GM12878 (cell line): Measurements from ENCODE around the gene LY6G5C. TPM values are rescaled to one million over a fixed set of nuclear protein-coding genes. Genes with fewer than 3 reads are reported as not detected.
"Not testable (repeated sequence)": the region's sequence is repeated elsewhere in the genome, so short reads cannot be mapped to it uniquely, and the experiment has no call there.

Source experiments
- ATAC-seq: fragments of 200-7000 bp; cut with Tn5 transposase; 3 replicates; pipeline ENCODE4 v1.9.1; 2020; ENCODE audit warnings: mild to moderate bottlenecking, moderate library complexity
- BruUV-seq: library from RNA; stranded (reverse); fragments of 400-500 nt; replicated peaks from 2 replicates; lab custom pipeline; 2021; lab: Mats Ljungman, UMichigan
- CTCF ChIA-PET: fragments of 300-600 bp; sonication (Branson Sonifier 250); formaldehyde crosslinking; extraction: SDS; loops from one replicate; lab custom pipeline; 2021; ENCODE audit warnings: inconsistent platforms; lab: Yijun Ruan, JAX
- POLR2A ChIA-PET: fragments of 350-600 bp; formaldehyde crosslinking; extraction: SDS; loops from one replicate; lab custom pipeline; 2021; ENCODE audit warnings: inconsistent platforms; lab: Charles Lee
- RAD21 ChIA-PET: fragments of 300-600 bp; sonication (Branson Sonifier 250); formaldehyde crosslinking; loops from one replicate; lab custom pipeline; 2023; ENCODE audit warnings: antibody characterized with exemption; ENCODE audit not compliant: unreplicated experiment; lab: Charles Lee
- SMC1A ChIA-PET: fragments of 300-600 bp; sonication (Branson Sonifier 250); formaldehyde crosslinking; loops from one replicate; lab custom pipeline; 2023; ENCODE audit not compliant: unreplicated experiment, uncharacterized antibody; lab: Charles Lee
- DNase-seq: peaks from one replicate; pipeline ENCODE4 v3.0.0-alpha.2; 2011; ENCODE audit warnings: low read depth, low spot score
- FAIRE-seq: peaks from 3 replicates; lab custom pipeline; 2011; peaks lifted over from hg19 to GRCh38; lab: Jason Lieb, UNC
- H2AFZ ChIP-seq: 2 replicates; pipeline ENCODE4 v1.6.0; 2011; ENCODE audit warnings: low read depth, low read length, control low read depth; ENCODE audit not compliant: control insufficient read depth
- H3K27ac ChIP-seq: 2 replicates; pipeline ENCODE4 v1.5.1; 2011; ENCODE audit warnings: control low read depth; ENCODE audit not compliant: control insufficient read depth, insufficient read depth
- H3K27me3 ChIP-seq, 2 experiments: replicated peaks in 1 of 2; 2 replicates each; pipeline versions ENCODE4 v1.6.0 to v1.6.1; 2011; ENCODE audit warnings: low read length in 1 of 2; ENCODE audit not compliant: control insufficient read depth in 2 of 2, insufficient read depth in 2 of 2
- H3K36me3 ChIP-seq, 2 experiments: 2 replicates each; pipeline ENCODE4 v1.5.1; 2011; ENCODE audit warnings: low read length in 1 of 2; ENCODE audit not compliant: control insufficient read depth in 2 of 2, insufficient read depth in 2 of 2
- H3K4me1 ChIP-seq: 2 replicates; pipeline ENCODE4 v1.6.1; 2011; ENCODE audit warnings: mild to moderate bottlenecking, low read length, moderate library complexity, mixed read lengths; ENCODE audit not compliant: control insufficient read depth, insufficient read depth
- H3K4me2 ChIP-seq: 2 replicates; pipeline ENCODE4 v1.6.0; 2011; ENCODE audit warnings: control low read depth; ENCODE audit not compliant: control insufficient read depth, insufficient read depth
- H3K4me3 ChIP-seq: fragments of 200-600 bp; sonication (generic); 2 replicates; pipeline ENCODE4 v1.5.1; 2016
- H3K79me2 ChIP-seq: 2 replicates; pipeline ENCODE4 v1.6.0; 2011; ENCODE audit warnings: low read length; ENCODE audit not compliant: control insufficient read depth, insufficient read depth
- H3K9ac ChIP-seq: 2 replicates; pipeline ENCODE4 v1.8.0; 2011; ENCODE audit warnings: low read length, control low read depth, mixed read lengths; ENCODE audit not compliant: control insufficient read depth, insufficient read depth
- H3K9me3 ChIP-seq: replicated peaks from 3 replicates; pipeline ENCODE4 v1.5.1; 2011; ENCODE audit warnings: mild to moderate bottlenecking, low read length; ENCODE audit not compliant: control insufficient read depth, insufficient read depth
- H4K20me1 ChIP-seq: 2 replicates; pipeline ENCODE4 v1.6.0; 2011; ENCODE audit not compliant: control insufficient read depth, insufficient read depth
- BRCA1 ChIP-seq: IDR thresholded peaks from 2 replicates; pipeline ENCODE4 v1.6.1; 2011; ENCODE audit warnings: low read depth, low read length, improper control_type of control experiment
- EZH2 ChIP-seq: IDR thresholded peaks from 2 replicates; pipeline ENCODE4 v1.6.1; 2012; ENCODE audit warnings: low read depth, mild to moderate bottlenecking, control low read depth, inconsistent platforms, low read length, borderline replicate concordance; ENCODE audit not compliant: control insufficient read depth
- HDAC6 ChIP-seq: fragments of 200-600 bp; sonication (generic); IDR thresholded peaks from one replicate; pipeline ENCODE4 v1.8.0; 2017; ENCODE audit warnings: antibody characterized with exemption; ENCODE audit not compliant: unreplicated experiment
- MEF2A ChIP-seq: IDR thresholded peaks from 2 replicates; pipeline ENCODE4 v1.6.1; 2011; ENCODE audit warnings: low read depth, mild to moderate bottlenecking, low read length, moderate library complexity; ENCODE audit not compliant: insufficient read depth
- RAD21 ChIP-seq: IDR thresholded peaks from 2 replicates; pipeline ENCODE4 v1.6.1; 2011; ENCODE audit warnings: mild to moderate bottlenecking, low read depth, low read length, moderate library complexity; ENCODE audit not compliant: insufficient read depth
- RCOR1 ChIP-seq: conservative IDR thresholded peaks from 2 replicates; pipeline ENCODE4 v1.6.1; 2012; ENCODE audit warnings: low read depth, low read length, improper control_type of control experiment
- TARDBP ChIP-seq: IDR thresholded peaks from 2 replicates; pipeline ENCODE4 v1.6.1; 2016; ENCODE audit warnings: borderline replicate concordance
- USF2 ChIP-seq: IDR thresholded peaks from 2 replicates; pipeline ENCODE4 v1.6.1; 2011; ENCODE audit warnings: low read depth, low read length, improper control_type of control experiment, borderline replicate concordance
- ZBTB33 ChIP-seq: fragments of 450-650 bp; IDR thresholded peaks from 2 replicates; pipeline ENCODE4 v1.6.1; 2017; ENCODE audit warnings: mild to moderate bottlenecking
- ZNF207 ChIP-seq: fragments of 450-650 bp; IDR thresholded peaks from 2 replicates; pipeline ENCODE4 v1.6.1; 2014; ENCODE audit warnings: antibody characterized with exemption, mild to moderate bottlenecking, borderline replicate concordance
- WGBS: methylation state at CpG from one replicate; pipeline ENCODE4 v1.1.6; 2016; ENCODE audit warnings: low lambda C conversion rate; ENCODE audit not compliant: insufficient replicate concordance, insufficient coverage; ENCODE audit errors: missing lambda C conversion rate; 5-methylcytosine and 5-hydroxymethylcytosine counted together
- in situ Hi-C: fragments of 300-500 bp; cut with MboI; formaldehyde crosslinking; loops from 9 replicates; pipeline ENCODE4 v1.14.3; 2018; ENCODE audit warnings: mixed read lengths
- intact Hi-C: fragments of 100-400 bp; cut with micrococcal nuclease; formaldehyde crosslinking; loops from one replicate; pipeline ENCODE4 v1.14.2; 2022; ENCODE audit not compliant: unreplicated experiment
- polyA plus RNA-seq, 11 experiments: library from polyadenylated mRNA; depleted of rRNA in 4 of 11; unstranded in 6 of 11; stranded (reverse) in 5 of 11; fragments of >200 nt; fragmentation: Nextera tagmentation in 4 of 11; fragmentation: Illumina TruSeq in 1 of 11; extraction: Ambion mirVana in 4 of 11; extraction: Trizol in 1 of 11; gene quantifications; 1 replicate in 1 of 11; 2 replicates in 10 of 11; pipeline versions ENCODE4 v1.2.1 to v1.2.3, GENCODE V29; 2011 to 2016; ENCODE audit warnings: inconsistent platforms in 2 of 11, missing spikeins in 2 of 11, low read depth in 1 of 11
- total RNA-seq, 4 experiments: library from RNA; depleted of rRNA in 3 of 4; stranded (reverse); fragments of >200 nt in 3 of 4; fragmentation: Illumina TruSeq in 1 of 4; extraction: Trizol in 1 of 4; gene quantifications; 2 replicates each; pipeline versions ENCODE4 v1.2.1 to v1.2.3, GENCODE V29; 2013 to 2021

LY6G5C gene
- total and polyA plus RNA-seq, 10 of the 15 experiments (the other 5 are each of a cell fraction or from before 2014, with no cell fraction given), result 0.76 to 6.1 (median 1.7) TPM

GRCh38 chr6:31710523-31711219 is 29.8 kb upstream of the LY6G5C start:
- Histone ChIP-seq H3K36me3 (no peaks in the 10 kb centered on the region), H3K27me3 (peaks cover 0 to 2% of the 10 kb centered on the region in 2 experiments; a peak in 3 of 4 replicates), H3K27ac (no peak overlapping the region), H3K9ac (no peak overlapping the region), H3K9me3 (no peaks in the 10 kb centered on the region), H3K4me3 (no peak overlapping the region), H3K4me2 (no peak overlapping the region), H3K79me2 (no peaks in the 10 kb centered on the region), H4K20me1 (no peaks in the 10 kb centered on the region), H2AFZ (no peak overlapping the region), H3K4me1 (no peaks in the 10 kb centered on the region)
- ATAC-seq (peak; percentile 20; the same call in 2 of the 3 replicates), FAIRE-seq (no peak), DNase-seq (no peak)
- POLR2A ChIA-PET, result no interaction called here
- 20% methylated on average over 5 of the region's 5 CpGs for WGBS
- CTCF ChIA-PET, result interaction anchor here (1.7 to 2.9 kb wide), 2 partner anchors 28 to 59 kb away, joined by 3 to 14 read pairs; no protein-coding TSS in a partner anchor
- in situ Hi-C loops, result no loop called here
- no TSS peak for BruUV-seq
- no peak for TF ChIP-seq BRCA1
- no peak for TF ChIP-seq ZBTB33
- TF ChIP-seq MEF2A, result no peak
- TF ChIP-seq HDAC6, result no peak
- no peak for TF ChIP-seq USF2
- TF ChIP-seq TARDBP, result no peak
- no peak for TF ChIP-seq ZNF207
- no peak for TF ChIP-seq EZH2
- TF ChIP-seq RAD21, result no peak
- no peak for TF ChIP-seq RCOR1
- SMC1A ChIA-PET, result no interaction called here
- RAD21 ChIA-PET, result no interaction called here
- intact Hi-C loops, result no loop called here

GRCh38 chr6:31709157-31709556 is 28.3 kb upstream of the LY6G5C start:
- ATAC-seq, intact Hi-C loops, RAD21 ChIA-PET, in situ Hi-C loops, H3K4me1 ChIP-seq, DNase-seq, FAIRE-seq, H3K27ac ChIP-seq, H3K9me3 ChIP-seq, H4K20me1 ChIP-seq, H3K27me3 ChIP-seq, SMC1A ChIA-PET, H2AFZ ChIP-seq, H3K79me2 ChIP-seq, H3K36me3 ChIP-seq, H3K4me2 ChIP-seq, BruUV-seq, H3K9ac ChIP-seq, H3K4me3 ChIP-seq: not testable (repeated sequence)
- ChIA-PET POLR2A (interaction anchor here (0.6 kb wide), 2 partner anchors 43 to 175 kb away, joined by 3 read pairs; no protein-coding TSS in a partner anchor), CTCF (interaction anchor here (1.1 kb wide), 1 partner anchor 98 kb away, joined by 3 read pairs; the partner anchor contains the start of gene LSM2)
- 43% methylated on average over 11 of the region's 11 CpGs for WGBS
